Measurements from ENCODE around the gene SCGB3A1. TPM values are rescaled to one million over a fixed set of nuclear protein-coding genes. Genes with fewer than 3 reads are reported as not detected.

Gene SCGB3A1
- total and polyA plus RNA-seq, 9 of the 15 experiments (the other 6 are each of a cell fraction or from before 2014, with no cell fraction given): 0.33 TPM; not detected in 8

DNA sequence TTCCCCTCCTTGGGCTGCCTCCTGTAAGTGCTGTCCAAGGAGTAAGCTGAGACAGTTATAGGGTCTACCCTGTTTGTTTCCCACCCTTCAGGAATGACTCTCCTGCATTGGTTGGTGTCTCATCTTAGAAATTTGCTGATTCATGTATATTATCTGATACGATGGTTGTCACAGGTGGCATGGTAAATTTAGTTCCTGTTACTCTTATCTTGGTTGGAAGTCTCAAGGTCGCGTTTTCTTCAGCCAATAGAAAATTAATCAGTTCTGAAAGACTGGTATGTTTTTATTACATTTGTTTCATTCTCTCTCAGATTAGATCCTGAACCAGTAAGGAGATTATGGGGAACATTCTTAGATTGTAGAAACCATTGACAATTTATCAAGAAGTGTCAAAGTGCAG is 42.7 kb downstream of the SCGB3A1 start (continued):
- TF ChIP-seq, protein P1, sequence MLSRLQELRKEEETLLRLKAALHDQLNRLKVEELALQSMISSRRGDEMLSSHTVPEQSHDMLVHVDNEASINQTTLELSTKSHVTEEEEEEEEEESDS (CRISPR knock-in tag; IDR thresholded peaks at IDR 0.05): no peak
- TF ChIP-seq NCOA6 (IDR thresholded peaks at IDR 0.05) (no peak), ARHGAP35 (IDR thresholded peaks at IDR 0.05; ENCODE audit: partially characterized antibody) (no peak), ZNF830 (CRISPR knock-in tag; IDR thresholded peaks at IDR 0.05) (no peak), ZNF436 (CRISPR knock-in tag; IDR thresholded peaks at IDR 0.05) (no peak), HNRNPLL (IDR thresholded peaks at IDR 0.05; ENCODE audit: low read depth, low read length, poor library complexity, severe bottlenecking) (no peak), KDM1A (IDR thresholded peaks at IDR 0.05) (0 out of 4 replicates have a peak, but pooled peaks of 1 of the 2 experiments have one; percentile 4), FOSL1 (tag; conservative IDR thresholded peaks at IDR 0.05) (0 out of 2 replicates have a peak, but pooled peaks have one; percentile 49), NR1H2 (CRISPR knock-in tag; IDR thresholded peaks at IDR 0.05) (no peak), YBX1 (IDR thresholded peaks at IDR 0.05) (no peak), XRCC3 (IDR thresholded peaks at IDR 0.05) (no peak)
- TF ChIP-seq, protein P2, sequence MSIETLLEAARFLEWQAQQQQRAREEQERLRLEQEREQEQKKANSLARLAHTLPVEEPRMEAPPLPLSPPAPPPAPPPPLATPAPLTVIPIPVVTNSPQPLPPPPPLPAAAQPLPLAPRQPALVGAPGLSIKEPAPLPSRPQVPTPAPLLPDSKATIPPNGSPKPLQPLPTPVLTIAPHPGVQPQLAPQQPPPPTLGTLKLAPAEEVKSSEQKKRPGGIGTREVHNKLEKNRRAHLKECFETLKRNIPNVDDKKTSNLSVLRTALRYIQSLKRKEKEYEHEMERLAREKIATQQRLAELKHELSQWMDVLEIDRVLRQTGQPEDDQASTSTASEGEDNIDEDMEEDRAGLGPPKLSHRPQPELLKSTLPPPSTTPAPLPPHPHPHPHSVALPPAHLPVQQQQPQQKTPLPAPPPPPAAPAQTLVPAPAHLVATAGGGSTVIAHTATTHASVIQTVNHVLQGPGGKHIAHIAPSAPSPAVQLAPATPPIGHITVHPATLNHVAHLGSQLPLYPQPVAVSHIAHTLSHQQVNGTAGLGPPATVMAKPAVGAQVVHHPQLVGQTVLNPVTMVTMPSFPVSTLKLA (conservative IDR thresholded peaks at IDR 0.05): no peak
- TF ChIP-seq, protein P3, sequence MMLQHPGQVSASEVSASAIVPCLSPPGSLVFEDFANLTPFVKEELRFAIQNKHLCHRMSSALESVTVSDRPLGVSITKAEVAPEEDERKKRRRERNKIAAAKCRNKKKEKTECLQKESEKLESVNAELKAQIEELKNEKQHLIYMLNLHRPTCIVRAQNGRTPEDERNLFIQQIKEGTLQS (IDR thresholded peaks at IDR 0.05): no peak
- TF ChIP-seq, protein P3 (CRISPR knock-in tag; conservative IDR thresholded peaks at IDR 0.05): no peak
- TF ChIP-seq, protein P4, sequence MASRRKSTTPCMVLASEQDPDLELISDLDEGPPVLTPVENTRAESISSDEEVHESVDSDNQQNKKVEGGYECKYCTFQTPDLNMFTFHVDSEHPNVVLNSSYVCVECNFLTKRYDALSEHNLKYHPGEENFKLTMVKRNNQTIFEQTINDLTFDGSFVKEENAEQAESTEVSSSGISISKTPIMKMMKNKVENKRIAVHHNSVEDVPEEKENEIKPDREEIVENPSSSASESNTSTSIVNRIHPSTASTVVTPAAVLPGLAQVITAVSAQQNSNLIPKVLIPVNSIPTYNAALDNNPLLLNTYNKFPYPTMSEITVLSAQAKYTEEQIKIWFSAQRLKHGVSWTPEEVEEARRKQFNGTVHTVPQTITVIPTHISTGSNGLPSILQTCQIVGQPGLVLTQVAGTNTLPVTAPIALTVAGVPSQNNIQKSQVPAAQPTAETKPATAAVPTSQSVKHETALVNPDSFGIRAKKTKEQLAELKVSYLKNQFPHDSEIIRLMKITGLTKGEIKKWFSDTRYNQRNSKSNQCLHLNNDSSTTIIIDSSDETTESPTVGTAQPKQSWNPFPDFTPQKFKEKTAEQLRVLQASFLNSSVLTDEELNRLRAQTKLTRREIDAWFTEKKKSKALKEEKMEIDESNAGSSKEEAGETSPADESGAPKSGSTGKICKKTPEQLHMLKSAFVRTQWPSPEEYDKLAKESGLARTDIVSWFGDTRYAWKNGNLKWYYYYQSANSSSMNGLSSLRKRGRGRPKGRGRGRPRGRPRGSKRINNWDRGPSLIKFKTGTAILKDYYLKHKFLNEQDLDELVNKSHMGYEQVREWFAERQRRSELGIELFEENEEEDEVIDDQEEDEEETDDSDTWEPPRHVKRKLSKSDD (conservative IDR thresholded peaks at IDR 0.05; ENCODE audit: low read length): no peak
- TF ChIP-seq, protein P5, sequence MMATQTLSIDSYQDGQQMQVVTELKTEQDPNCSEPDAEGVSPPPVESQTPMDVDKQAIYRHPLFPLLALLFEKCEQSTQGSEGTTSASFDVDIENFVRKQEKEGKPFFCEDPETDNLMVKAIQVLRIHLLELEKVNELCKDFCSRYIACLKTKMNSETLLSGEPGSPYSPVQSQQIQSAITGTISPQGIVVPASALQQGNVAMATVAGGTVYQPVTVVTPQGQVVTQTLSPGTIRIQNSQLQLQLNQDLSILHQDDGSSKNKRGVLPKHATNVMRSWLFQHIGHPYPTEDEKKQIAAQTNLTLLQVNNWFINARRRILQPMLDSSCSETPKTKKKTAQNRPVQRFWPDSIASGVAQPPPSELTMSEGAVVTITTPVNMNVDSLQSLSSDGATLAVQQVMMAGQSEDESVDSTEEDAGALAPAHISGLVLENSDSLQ (IDR thresholded peaks at IDR 0.05): 0 out of 2 replicates have a peak, but pooled peaks have one; percentile 23
- TF ChIP-seq, protein P6, sequence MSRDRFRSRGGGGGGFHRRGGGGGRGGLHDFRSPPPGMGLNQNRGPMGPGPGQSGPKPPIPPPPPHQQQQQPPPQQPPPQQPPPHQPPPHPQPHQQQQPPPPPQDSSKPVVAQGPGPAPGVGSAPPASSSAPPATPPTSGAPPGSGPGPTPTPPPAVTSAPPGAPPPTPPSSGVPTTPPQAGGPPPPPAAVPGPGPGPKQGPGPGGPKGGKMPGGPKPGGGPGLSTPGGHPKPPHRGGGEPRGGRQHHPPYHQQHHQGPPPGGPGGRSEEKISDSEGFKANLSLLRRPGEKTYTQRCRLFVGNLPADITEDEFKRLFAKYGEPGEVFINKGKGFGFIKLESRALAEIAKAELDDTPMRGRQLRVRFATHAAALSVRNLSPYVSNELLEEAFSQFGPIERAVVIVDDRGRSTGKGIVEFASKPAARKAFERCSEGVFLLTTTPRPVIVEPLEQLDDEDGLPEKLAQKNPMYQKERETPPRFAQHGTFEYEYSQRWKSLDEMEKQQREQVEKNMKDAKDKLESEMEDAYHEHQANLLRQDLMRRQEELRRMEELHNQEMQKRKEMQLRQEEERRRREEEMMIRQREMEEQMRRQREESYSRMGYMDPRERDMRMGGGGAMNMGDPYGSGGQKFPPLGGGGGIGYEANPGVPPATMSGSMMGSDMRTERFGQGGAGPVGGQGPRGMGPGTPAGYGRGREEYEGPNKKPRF (IDR thresholded peaks at IDR 0.05; ENCODE audit: low read depth, low read length): no peak
- TF ChIP-seq, protein P7, sequence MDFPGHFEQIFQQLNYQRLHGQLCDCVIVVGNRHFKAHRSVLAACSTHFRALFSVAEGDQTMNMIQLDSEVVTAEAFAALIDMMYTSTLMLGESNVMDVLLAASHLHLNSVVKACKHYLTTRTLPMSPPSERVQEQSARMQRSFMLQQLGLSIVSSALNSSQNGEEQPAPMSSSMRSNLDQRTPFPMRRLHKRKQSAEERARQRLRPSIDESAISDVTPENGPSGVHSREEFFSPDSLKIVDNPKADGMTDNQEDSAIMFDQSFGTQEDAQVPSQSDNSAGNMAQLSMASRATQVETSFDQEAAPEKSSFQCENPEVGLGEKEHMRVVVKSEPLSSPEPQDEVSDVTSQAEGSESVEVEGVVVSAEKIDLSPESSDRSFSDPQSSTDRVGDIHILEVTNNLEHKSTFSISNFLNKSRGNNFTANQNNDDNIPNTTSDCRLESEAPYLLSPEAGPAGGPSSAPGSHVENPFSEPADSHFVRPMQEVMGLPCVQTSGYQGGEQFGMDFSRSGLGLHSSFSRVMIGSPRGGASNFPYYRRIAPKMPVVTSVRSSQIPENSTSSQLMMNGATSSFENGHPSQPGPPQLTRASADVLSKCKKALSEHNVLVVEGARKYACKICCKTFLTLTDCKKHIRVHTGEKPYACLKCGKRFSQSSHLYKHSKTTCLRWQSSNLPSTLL (IDR thresholded peaks at IDR 0.05): no peak
